GM18861 (cell line): ENCODE data around the gene SNU13.
"Not testable (repeated sequence)": the region's sequence is repeated elsewhere in the genome, so short reads cannot be mapped to it uniquely, and the experiment has no call there.

Experiments
- ATAC-seq: cut with Tn5 transposase; IDR thresholded peaks from one replicate; pipeline ENCODE4 v1.9.1; 2021; ENCODE audit not compliant: unreplicated experiment

Gene SNU13

GRCh38 chr22:41647771-41648170 is 40.9 kb downstream of the SNU13 start:
- ATAC-seq = no peak

GRCh38 chr22:41642331-41643110 is 46.1 kb downstream of the SNU13 start:
- no peak for ATAC-seq

- no peak for ATAC-seq
Measured at GRCh38 chr22:41641854-41642253, 46.8 kb downstream of the SNU13 start.

GRCh38 chr22:41638748-41639147 is 49.9 kb downstream of the SNU13 start:
- ATAC-seq = no peak

GRCh38 chr22:41638124-41638523 is 50.5 kb downstream of the SNU13 start:
- ATAC-seq = no peak

GRCh38 chr22:41637623-41638022 is 51.0 kb downstream of the SNU13 start:
- ATAC-seq = not testable (repeated sequence)

GRCh38 chr22:41636467-41636866 is 52.2 kb downstream of the SNU13 start:
- ATAC-seq = no peak

- ATAC-seq = not testable (repeated sequence)
Measured at GRCh38 chr22:41634610-41635009, 54.1 kb downstream of the SNU13 start.

GRCh38 chr22:41631615-41632014 is 57.1 kb downstream of the SNU13 start:
- ATAC-seq = not testable (repeated sequence)

GRCh38 chr22:41631115-41631514 is 57.6 kb downstream of the SNU13 start:
- not testable (repeated sequence) for ATAC-seq

GRCh38 chr22:41625577-41625976 is 63.1 kb downstream of the SNU13 start:
- ATAC-seq = no peak
